ENCODE measurements around the gene LCN6.

GRCh38 chr9:136732444-136733178 lies 15.7 kb downstream of the LCN6 start:
- TF ChIP-seq, protein P1, sequence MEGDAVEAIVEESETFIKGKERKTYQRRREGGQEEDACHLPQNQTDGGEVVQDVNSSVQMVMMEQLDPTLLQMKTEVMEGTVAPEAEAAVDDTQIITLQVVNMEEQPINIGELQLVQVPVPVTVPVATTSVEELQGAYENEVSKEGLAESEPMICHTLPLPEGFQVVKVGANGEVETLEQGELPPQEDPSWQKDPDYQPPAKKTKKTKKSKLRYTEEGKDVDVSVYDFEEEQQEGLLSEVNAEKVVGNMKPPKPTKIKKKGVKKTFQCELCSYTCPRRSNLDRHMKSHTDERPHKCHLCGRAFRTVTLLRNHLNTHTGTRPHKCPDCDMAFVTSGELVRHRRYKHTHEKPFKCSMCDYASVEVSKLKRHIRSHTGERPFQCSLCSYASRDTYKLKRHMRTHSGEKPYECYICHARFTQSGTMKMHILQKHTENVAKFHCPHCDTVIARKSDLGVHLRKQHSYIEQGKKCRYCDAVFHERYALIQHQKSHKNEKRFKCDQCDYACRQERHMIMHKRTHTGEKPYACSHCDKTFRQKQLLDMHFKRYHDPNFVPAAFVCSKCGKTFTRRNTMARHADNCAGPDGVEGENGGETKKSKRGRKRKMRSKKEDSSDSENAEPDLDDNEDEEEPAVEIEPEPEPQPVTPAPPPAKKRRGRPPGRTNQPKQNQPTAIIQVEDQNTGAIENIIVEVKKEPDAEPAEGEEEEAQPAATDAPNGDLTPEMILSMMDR (IDR thresholded peaks at IDR 0.05): no peak
- TF ChIP-seq EZH2 (IDR thresholded peaks at IDR 0.05): no peak
